ENCODE results near the gene DOK3.

DNA sequence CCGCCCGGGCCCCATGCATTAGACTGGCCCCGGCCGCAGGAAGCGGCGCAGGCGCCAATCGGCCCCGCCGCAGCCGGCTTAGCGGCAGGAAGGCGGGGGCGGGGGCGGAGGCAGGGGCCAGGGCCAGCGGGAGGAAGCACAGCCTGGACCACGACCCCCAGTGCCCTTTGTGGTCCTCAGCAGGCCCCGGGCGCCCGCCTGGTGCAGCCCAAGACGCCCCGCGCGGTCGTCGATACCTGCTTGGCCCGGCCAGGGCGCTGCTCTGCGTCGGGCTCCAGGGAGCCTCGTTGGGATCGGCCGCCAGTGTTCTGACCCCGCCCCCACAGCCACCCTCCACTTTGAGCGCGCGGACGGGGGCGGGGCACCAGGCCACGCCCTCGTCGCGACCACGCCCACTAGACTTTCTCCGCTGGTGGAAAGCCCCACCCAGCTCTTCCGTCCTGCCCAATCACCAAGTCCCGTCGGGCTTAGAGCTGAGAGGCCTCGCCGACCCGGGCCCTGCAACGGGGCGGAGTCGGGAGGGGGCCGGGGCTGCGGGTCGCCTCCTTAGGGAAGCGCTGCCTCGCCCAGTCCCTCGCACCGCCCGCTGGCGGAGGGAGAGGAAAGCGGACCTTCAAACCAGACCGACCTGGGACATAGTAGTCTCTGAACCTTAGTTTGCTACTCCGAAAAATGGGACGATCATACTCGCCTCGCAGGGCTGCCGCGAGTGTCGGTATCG is 12.2 kb downstream of the DOK3 start, which contains the start of gene PDLIM7:
- TF ChIP-seq ZNF335 (CRISPR knock-in tag; IDR thresholded peaks at IDR 0.05) (no peak), FOXA1 (IDR thresholded peaks at IDR 0.05) (no peak), FOXA1 (CRISPR knock-in tag; IDR thresholded peaks at IDR 0.05) (no peak), TARDBP (CRISPR knock-in tag; IDR thresholded peaks at IDR 0.05) (no peak), MED13 (CRISPR knock-in tag; IDR thresholded peaks at IDR 0.05) (no peak), TCF7L2 (IDR thresholded peaks at IDR 0.05; ENCODE audit: low read depth, low read length) (no peak), EZH2 (conservative IDR thresholded peaks at IDR 0.05; ENCODE audit: low read depth, low read length) (no peak), CAMTA2 (CRISPR knock-in tag; IDR thresholded peaks at IDR 0.05; ENCODE audit: borderline replicate concordance) (0 out of 2 replicates have a peak, but pooled peaks have one; percentile 70), SP1 (IDR thresholded peaks at IDR 0.05) (peak; percentile 78), SP1 (CRISPR knock-in tag; IDR thresholded peaks at IDR 0.05) (peak; percentile 86), ZNF432 (CRISPR knock-in tag; IDR thresholded peaks at IDR 0.05; ENCODE audit: borderline replicate concordance) (no peak), NFE2L1 (CRISPR knock-in tag; IDR thresholded peaks at IDR 0.05; ENCODE audit: borderline replicate concordance) (no peak)
- TF ChIP-seq, protein P1, sequence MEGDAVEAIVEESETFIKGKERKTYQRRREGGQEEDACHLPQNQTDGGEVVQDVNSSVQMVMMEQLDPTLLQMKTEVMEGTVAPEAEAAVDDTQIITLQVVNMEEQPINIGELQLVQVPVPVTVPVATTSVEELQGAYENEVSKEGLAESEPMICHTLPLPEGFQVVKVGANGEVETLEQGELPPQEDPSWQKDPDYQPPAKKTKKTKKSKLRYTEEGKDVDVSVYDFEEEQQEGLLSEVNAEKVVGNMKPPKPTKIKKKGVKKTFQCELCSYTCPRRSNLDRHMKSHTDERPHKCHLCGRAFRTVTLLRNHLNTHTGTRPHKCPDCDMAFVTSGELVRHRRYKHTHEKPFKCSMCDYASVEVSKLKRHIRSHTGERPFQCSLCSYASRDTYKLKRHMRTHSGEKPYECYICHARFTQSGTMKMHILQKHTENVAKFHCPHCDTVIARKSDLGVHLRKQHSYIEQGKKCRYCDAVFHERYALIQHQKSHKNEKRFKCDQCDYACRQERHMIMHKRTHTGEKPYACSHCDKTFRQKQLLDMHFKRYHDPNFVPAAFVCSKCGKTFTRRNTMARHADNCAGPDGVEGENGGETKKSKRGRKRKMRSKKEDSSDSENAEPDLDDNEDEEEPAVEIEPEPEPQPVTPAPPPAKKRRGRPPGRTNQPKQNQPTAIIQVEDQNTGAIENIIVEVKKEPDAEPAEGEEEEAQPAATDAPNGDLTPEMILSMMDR (CRISPR knock-in tag; IDR thresholded peaks at IDR 0.05) = peak; percentile 27; the same call in 1 of the 2 replicates
- TF ChIP-seq, protein P2, sequence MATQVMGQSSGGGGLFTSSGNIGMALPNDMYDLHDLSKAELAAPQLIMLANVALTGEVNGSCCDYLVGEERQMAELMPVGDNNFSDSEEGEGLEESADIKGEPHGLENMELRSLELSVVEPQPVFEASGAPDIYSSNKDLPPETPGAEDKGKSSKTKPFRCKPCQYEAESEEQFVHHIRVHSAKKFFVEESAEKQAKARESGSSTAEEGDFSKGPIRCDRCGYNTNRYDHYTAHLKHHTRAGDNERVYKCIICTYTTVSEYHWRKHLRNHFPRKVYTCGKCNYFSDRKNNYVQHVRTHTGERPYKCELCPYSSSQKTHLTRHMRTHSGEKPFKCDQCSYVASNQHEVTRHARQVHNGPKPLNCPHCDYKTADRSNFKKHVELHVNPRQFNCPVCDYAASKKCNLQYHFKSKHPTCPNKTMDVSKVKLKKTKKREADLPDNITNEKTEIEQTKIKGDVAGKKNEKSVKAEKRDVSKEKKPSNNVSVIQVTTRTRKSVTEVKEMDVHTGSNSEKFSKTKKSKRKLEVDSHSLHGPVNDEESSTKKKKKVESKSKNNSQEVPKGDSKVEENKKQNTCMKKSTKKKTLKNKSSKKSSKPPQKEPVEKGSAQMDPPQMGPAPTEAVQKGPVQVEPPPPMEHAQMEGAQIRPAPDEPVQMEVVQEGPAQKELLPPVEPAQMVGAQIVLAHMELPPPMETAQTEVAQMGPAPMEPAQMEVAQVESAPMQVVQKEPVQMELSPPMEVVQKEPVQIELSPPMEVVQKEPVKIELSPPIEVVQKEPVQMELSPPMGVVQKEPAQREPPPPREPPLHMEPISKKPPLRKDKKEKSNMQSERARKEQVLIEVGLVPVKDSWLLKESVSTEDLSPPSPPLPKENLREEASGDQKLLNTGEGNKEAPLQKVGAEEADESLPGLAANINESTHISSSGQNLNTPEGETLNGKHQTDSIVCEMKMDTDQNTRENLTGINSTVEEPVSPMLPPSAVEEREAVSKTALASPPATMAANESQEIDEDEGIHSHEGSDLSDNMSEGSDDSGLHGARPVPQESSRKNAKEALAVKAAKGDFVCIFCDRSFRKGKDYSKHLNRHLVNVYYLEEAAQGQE (IDR thresholded peaks at IDR 0.05; ENCODE audit: borderline replicate concordance in 1 of 2, low read depth in 1 of 2, low read length in 2 of 2) = no peak; a peak in 1 of 4 replicates
